AG04449 (cell line): ENCODE data around the gene SEC11A.

Experiments used
- CTCF ChIA-PET: fragments of 350-600 bp; formaldehyde crosslinking; extraction: SDS; loops from one replicate; lab custom pipeline; 2021; ENCODE audit warnings: antibody characterized with exemption; lab: Yijun Ruan, JAX
- POLR2A ChIA-PET: fragments of 400-600, 350-600 bp; formaldehyde crosslinking; extraction: SDS; loops from one replicate; lab custom pipeline; 2020; ENCODE audit warnings: antibody characterized with exemption, inconsistent platforms; lab: Yijun Ruan, JAX
- DNase-seq: peaks from one replicate; pipeline ENCODE4 v3.0.0-alpha.2; 2010; ENCODE audit warnings: low read depth, low spot score
- H3K4me3 ChIP-seq: 2 replicates; pipeline ENCODE4 v1.5.1; 2011; ENCODE audit warnings: low read depth, mild to moderate bottlenecking, control low read depth, low read length
- TF ChIP-seq, protein P1 (sequence below): IDR thresholded peaks from one replicate; pipeline ENCODE4 v1.5.1; 2011; ENCODE audit warnings: mild to moderate bottlenecking, moderate library complexity, low read length, control low read depth, inconsistent platforms; ENCODE audit not compliant: insufficient read depth; ENCODE audit errors: missing control alignments

SEC11A gene

DNA sequence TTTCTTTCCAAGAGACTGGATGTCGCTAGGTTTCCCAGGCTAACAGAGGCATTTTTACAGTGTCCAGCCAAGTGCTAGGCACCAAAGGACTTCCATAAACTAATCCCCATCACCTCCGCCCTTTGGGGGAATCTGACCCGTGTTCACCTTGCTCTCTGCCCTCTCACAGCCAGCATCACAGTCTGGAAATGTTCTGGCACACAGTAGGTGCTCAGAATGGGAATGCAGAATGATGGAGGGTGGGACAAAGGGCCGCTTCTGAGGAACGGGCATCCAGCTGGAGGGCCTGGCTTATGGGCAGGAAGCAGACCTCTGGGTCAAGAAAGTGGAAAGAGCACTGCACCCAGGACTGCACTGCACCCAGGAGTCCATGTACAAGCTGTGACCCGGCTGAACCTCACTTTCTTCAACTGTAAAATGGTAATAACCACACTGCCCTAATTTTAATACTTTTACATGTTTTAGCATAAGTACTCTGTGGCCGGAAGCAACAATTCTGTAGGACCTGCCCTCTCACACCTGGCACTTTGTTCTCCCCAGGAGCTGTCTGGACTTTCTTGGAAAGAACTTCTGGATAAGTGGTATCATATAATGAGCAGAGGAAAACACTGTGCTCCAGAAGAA, 57.0 kb downstream of the SEC11A start:
- ChIA-PET CTCF (interaction anchor here (0.6 to 3.6 kb wide), 14 partner anchors 7 to 329 kb away, joined by 3 to 26 read pairs (median 4); partner anchors contain the start of gene SEC11A), POLR2A (interaction anchor here (0.6 to 1.5 kb wide), 4 partner anchors 10 to 180 kb away, joined by 3 to 7 read pairs (median 4); partner anchors contain the start of gene SEC11A)
- no peak for DNase-seq
- TF ChIP-seq, protein P1, sequence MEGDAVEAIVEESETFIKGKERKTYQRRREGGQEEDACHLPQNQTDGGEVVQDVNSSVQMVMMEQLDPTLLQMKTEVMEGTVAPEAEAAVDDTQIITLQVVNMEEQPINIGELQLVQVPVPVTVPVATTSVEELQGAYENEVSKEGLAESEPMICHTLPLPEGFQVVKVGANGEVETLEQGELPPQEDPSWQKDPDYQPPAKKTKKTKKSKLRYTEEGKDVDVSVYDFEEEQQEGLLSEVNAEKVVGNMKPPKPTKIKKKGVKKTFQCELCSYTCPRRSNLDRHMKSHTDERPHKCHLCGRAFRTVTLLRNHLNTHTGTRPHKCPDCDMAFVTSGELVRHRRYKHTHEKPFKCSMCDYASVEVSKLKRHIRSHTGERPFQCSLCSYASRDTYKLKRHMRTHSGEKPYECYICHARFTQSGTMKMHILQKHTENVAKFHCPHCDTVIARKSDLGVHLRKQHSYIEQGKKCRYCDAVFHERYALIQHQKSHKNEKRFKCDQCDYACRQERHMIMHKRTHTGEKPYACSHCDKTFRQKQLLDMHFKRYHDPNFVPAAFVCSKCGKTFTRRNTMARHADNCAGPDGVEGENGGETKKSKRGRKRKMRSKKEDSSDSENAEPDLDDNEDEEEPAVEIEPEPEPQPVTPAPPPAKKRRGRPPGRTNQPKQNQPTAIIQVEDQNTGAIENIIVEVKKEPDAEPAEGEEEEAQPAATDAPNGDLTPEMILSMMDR: no peak
- peak overlapping the region; percentile 57 for H3K4me3 ChIP-seq

DNA sequence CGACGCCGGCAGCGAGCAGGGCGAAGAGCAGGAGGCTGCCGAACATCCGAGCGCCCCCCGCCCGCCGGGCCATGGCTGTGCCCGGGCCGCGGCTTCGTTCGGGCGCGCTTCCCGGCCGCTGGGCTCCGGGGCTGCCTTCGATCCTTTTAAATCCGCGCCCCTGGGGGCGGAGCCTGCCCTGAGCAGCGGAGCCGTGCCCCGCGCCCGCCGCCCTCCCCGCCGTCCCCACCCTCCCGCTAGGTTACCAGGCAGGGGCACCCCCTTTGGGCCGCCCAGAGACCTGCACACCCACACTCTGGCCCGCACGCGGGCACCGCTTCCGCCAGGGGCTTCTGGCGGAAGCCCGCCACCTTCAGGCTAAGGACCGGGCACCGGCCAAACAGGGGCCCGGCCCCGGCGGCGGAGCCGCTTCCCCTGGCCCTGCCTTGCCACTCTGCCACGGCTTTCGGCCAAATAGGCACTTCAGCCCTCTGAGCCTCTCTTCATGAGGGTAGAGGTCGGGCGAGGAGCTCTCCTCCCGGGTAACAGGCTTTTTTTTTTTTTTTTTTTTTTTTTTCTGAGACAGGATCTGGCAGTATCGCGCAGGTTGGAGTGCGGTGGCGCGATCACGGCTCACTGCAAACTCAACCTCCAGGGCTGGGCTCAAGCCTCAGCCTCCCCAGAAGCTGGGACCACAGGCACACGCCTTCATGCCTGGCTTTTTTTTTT, 57.7 kb downstream of the SEC11A start, which contains the start of gene NMB:
TSS of gene NMB (minus strand) at position 120 of the 708 bp plus-strand sequence. CDS start at position 73, 47 bp downstream.
- CTCF ChIA-PET: interaction anchor here (0.6 to 3.6 kb wide), 14 partner anchors 8 to 330 kb away, joined by 3 to 26 read pairs (median 4); partner anchors contain the start of gene SEC11A
- TF ChIP-seq, protein P1: peak; percentile 71
- H3K4me3 ChIP-seq: peak within 1 kb of the TSS; percentile 57
- DNase-seq: no peak
- POLR2A ChIA-PET: interaction anchor here (0.6 to 1.5 kb wide), 7 partner anchors 9 to 253 kb away, joined by 3 to 7 read pairs (median 3); partner anchors contain the start of gene SEC11A

DNA sequence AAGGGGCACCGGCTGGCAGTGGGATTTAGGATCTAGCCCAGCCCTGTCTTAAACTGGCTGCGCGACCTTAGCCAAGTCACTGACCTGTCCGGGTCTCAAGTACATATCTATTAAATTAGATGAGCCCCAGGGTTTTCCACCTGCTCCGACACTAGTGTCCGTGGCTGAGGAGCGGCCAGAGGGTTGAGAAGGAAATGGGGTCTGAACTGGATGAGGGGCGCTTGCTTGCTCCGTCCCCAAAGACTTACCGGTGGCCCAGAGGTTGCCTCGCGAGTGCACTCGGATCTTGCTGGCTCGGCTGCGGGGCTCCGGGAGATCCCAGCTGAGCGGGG, 58.2 kb downstream of the SEC11A start:
- TF ChIP-seq, protein P1: no peak
- H3K4me3 ChIP-seq: peak overlapping the region; percentile 57
- no peak for DNase-seq
- ChIA-PET POLR2A (interaction anchor here (0.6 to 1.5 kb wide), 3 partner anchors 9 to 254 kb away, joined by 3 to 7 read pairs (median 3); partner anchors contain the start of gene SEC11A), CTCF (interaction anchor here (1.1 to 3.6 kb wide), 6 partner anchors 10 to 330 kb away, joined by 3 to 26 read pairs (median 6); partner anchors contain the start of gene SEC11A)

DNA sequence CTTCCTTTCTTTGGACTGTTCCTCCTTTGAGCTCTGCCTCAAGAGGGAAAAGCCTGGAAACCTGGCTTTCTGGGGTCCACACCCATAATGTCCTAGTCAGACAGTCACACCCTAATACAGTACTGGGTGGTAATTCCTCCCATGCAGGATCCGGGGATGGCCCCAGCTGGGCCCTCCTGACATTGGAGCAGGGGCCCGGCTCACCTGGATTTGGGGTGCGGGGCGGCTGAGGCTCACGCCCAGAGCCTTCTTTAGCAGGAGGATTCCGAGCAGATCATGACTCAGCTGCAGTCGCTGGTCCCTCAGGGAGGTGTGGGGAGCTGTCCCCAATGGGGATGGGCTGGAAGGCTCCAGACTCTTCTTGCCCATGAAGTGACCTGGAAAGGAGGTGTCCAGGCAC, 59.0 kb downstream of the SEC11A start:
- ChIA-PET POLR2A (no interaction called here), CTCF (interaction anchor here (0.8 to 2.8 kb wide), 8 partner anchors 9 to 272 kb away, joined by 3 to 29 read pairs (median 4); no protein-coding TSS in a partner anchor)
- no peak overlapping the region for H3K4me3 ChIP-seq
- no peak for DNase-seq
- TF ChIP-seq, protein P1: no peak

DNA sequence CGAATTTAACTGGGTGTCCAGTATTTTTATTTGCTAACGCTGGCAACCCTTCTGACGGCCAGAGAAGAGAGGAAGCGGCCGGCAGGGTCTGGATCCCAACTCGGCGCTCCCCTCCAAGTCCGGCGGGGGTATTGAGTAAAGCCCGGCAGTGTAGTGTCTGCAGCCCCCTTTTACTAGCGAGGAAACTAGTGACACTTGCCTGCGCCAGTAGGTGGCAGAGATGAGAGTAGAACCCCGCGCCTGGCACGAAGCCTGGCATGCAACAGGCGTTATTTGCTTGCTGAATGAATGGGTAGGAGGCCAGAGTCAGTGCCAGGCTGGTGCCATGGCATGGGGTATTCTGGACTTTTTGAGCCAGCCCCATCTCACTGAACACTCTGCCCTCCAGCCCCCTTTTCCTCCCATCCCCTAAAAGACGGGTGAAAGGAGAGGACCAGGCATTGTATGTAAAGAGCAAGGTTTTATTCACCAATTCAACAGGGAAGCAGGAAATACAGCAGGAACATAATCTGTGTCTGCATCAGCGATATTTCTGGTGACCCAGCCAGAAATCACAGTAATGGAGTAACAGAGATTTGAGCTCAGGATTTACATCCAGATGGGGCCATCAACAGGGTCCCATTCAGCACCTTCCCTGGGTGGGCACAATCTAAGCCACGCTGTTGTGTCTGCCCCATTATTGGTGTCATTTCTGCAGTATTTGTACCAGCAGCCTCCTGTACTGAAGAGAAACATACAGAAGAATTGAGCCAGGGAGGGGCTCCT, 61.1 kb downstream of the SEC11A start:
- CTCF ChIA-PET: interaction anchor here (0.6 to 3.0 kb wide), 25 partner anchors 8 to 300 kb away, joined by 3 to 29 read pairs (median 4); partner anchors contain the start of gene ZNF592
- peak overlapping the region; percentile 98 for H3K4me3 ChIP-seq
- TF ChIP-seq, protein P1: peak; percentile 76
- POLR2A ChIA-PET: interaction anchor here (0.9 to 1.8 kb wide), 6 partner anchors 12 to 273 kb away, joined by 3 to 7 read pairs (median 4); partner anchors contain the start of gene SEC11A
- no peak for DNase-seq
